Breast epithelium (tissue), 4 donors: ENCODE results near the gene ATP5IF1. TPM values are rescaled to one million over a fixed set of nuclear protein-coding genes. Genes with fewer than 3 reads are reported as not detected.

Experiments
- DNase-seq, 2 donors: peaks; one replicate each; pipeline ENCODE4 v3.0.0-alpha.2; 2019; ENCODE audit warnings: low spot score in 2 of 2
- H3K27ac ChIP-seq, 2 donors: fragments of 200-600 bp; sonication (generic) in 1 of 2; one replicate each; pipeline ENCODE4 v1.5.1; 2016 to 2019; ENCODE audit warnings: mild to moderate bottlenecking in 1 of 2
- H3K27me3 ChIP-seq, 2 donors: fragments of 200-600 bp; sonication (generic) in 1 of 2; one replicate each; pipeline versions ENCODE4 v1.5.1 to v1.6.0; 2017 to 2019; ENCODE audit warnings: control low read depth in 1 of 2, mild to moderate bottlenecking in 1 of 2
- H3K36me3 ChIP-seq: fragments of 200-600 bp; one replicate; pipeline ENCODE4 v1.5.1; 2019
- H3K4me1 ChIP-seq, 2 donors: fragments of 200-600 bp; sonication (generic); one replicate each; pipeline ENCODE4 v1.5.1; 2016 to 2019; ENCODE audit warnings: control low read depth in 1 of 2
- H3K4me3 ChIP-seq, 3 donors: fragments of 200-600 bp; sonication (generic); 1 replicate in 2 of 3; 2 replicates in 1 of 3; pipeline ENCODE4 v1.5.1; 2016 to 2019; ENCODE audit warnings: mild to moderate bottlenecking in 3 of 3, moderate library complexity in 2 of 3
- H3K9me3 ChIP-seq, 2 donors: fragments of 200-600 bp; sonication (generic) in 1 of 2; one replicate each; pipeline ENCODE4 v1.5.1; 2016 to 2019; ENCODE audit warnings: control low read depth in 1 of 2
- POLR2A ChIP-seq: fragments of 450-650 bp; IDR thresholded peaks from one replicate; pipeline ENCODE4 v1.6.1; 2016; ENCODE audit warnings: antibody characterized with exemption, mild to moderate bottlenecking, moderate library complexity
- POLR2AphosphoS5 ChIP-seq, 3 donors: sonication (generic); formaldehyde crosslinking; IDR thresholded peaks; one replicate each; pipeline ENCODE4 v1.6.1; 2017; ENCODE audit warnings: antibody characterized with exemption in 3 of 3
- intact Hi-C: fragments of 100-400 bp; cut with DNase I; formaldehyde crosslinking; loops from one replicate; pipeline ENCODE4 v1.15.1; 2023; ENCODE audit warnings: low total_unique reads
- total RNA-seq, 3 donors: library from RNA; depleted of rRNA; stranded (reverse); fragments of >200 nt; gene quantifications; one replicate each; pipeline ENCODE4 v1.1.0, GENCODE V29; 2016
- TF ChIP-seq, protein P1 (sequence below), 3 donors: fragments of 450-650 bp; IDR thresholded peaks; one replicate each; pipeline ENCODE4 v1.5.1; 2016 to 2017; ENCODE audit warnings: antibody characterized with exemption in 3 of 3, mild to moderate bottlenecking in 3 of 3, moderate library complexity in 3 of 3

ATP5IF1 gene
- 100 to 1,000 TPM; 137 to 147 (median 138) TPM for total RNA-seq

DNA sequence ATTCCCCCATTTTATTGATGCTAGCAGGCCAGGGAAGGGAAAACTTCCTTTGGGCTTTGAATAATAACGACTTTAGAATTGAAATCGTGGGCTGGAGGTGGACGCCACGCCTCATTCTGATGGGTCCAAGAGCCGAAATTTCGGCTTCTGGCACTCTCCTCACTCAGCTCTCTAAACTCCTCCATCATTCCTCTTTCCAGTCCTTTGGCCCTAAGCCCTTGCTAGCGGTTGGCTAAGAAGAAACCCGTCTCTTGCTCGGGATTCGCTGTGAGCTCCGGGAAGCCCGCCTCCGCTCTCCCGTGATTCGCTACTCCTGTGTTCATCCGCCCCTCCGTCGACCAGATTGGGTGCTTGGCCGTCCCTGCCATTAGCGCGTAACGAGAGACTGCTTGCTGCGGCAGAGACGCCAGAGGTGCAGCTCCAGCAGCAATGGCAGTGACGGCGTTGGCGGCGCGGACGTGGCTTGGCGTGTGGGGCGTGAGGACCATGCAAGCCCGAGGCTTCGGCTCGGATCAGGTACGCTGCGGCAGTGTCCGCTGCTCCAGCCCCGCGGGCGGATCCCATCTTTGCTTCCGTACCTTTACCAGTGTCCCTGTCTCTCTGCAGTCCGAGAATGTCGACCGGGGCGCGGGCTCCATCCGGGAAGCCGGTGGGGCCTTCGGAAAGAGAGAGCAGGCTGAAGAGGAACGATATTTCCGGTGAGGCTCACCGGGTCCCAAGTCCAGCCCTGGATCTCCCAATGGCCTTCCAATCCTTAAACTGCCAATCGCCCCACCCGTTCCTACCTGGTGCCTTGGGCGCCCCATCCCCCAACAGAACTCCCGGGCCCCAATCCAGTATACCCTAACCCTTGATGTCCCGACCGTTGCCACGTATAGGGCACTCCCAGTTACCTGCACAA is at the start of gene ATP5IF1:
ATP5IF1 (plus strand) TSS at position 370 of the 901 bp plus-strand sequence; CDS start at position 430, 60 bp downstream.
- H3K27me3 ChIP-seq: no peaks in the 10 kb centered on the region
- peaks cover 0 to 5% of the 10 kb centered on the region in 2 donors for H3K4me1 ChIP-seq
- peak within 1 kb of the TSS; percentile 87 to 90 for H3K27ac ChIP-seq
- H3K36me3 ChIP-seq: no peaks in the 10 kb centered on the region
- intact Hi-C loops: no loop called here
- DNase-seq: peak; percentile 97 to 98
- H3K4me3 ChIP-seq: peak within 1 kb of the TSS; percentile 92 to 95 (median 94)
- TF ChIP-seq, protein P1, sequence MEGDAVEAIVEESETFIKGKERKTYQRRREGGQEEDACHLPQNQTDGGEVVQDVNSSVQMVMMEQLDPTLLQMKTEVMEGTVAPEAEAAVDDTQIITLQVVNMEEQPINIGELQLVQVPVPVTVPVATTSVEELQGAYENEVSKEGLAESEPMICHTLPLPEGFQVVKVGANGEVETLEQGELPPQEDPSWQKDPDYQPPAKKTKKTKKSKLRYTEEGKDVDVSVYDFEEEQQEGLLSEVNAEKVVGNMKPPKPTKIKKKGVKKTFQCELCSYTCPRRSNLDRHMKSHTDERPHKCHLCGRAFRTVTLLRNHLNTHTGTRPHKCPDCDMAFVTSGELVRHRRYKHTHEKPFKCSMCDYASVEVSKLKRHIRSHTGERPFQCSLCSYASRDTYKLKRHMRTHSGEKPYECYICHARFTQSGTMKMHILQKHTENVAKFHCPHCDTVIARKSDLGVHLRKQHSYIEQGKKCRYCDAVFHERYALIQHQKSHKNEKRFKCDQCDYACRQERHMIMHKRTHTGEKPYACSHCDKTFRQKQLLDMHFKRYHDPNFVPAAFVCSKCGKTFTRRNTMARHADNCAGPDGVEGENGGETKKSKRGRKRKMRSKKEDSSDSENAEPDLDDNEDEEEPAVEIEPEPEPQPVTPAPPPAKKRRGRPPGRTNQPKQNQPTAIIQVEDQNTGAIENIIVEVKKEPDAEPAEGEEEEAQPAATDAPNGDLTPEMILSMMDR (IDR thresholded peaks at IDR 0.05): no peak
- TF ChIP-seq POLR2A (peak; percentile 77), POLR2AphosphoS5 (IDR thresholded peaks at IDR 0.05) (peak; percentile 86 to 92 (median 88))
- no peaks in the 10 kb centered on the region for H3K9me3 ChIP-seq

DNA sequence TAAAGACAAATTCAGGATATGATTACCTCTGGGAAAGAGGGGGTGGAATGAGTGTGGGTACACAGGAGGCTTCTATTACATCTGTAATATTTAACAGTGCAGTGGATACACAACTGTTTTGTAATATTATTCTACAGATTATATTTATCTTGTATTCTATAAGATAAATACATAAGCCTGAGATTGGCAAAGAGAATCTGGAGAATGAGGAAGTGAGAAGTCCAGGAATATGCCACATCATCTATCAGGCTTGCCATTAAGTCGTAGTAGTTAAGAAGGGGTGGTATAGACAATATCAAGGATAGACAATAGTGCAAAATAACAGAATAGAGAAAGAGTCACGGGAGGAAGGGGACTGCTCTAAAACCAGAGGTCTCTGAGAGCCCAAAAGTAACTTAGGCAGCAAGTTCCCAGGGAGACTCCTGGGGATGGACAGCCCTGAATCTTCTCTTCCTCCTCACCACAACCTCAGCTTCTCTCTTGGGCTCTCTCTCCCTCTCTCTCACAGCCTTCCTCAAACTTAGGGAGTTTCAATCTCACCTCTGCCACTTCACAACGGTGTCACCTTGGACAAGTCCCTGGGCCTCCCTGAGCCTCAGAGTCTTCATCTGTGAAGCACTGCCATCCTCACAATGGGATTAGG is 45.5 kb upstream of the ATP5IF1 start:
- peak overlapping the region in 1 of 2 donors; percentile 25 for H3K27ac ChIP-seq
- H3K27me3 ChIP-seq: no peaks in the 10 kb centered on the region
- DNase-seq: no peak
- no peak overlapping the region for H3K4me3 ChIP-seq
- intact Hi-C loops: no loop called here
- TF ChIP-seq POLR2AphosphoS5 (IDR thresholded peaks at IDR 0.05) (no peak), POLR2A (no peak)
- TF ChIP-seq, protein P1 (IDR thresholded peaks at IDR 0.05): no peak
- no peaks in the 10 kb centered on the region for H3K9me3 ChIP-seq
- no peaks in the 10 kb centered on the region for H3K36me3 ChIP-seq
- no peaks in the 10 kb centered on the region for H3K4me1 ChIP-seq

DNA sequence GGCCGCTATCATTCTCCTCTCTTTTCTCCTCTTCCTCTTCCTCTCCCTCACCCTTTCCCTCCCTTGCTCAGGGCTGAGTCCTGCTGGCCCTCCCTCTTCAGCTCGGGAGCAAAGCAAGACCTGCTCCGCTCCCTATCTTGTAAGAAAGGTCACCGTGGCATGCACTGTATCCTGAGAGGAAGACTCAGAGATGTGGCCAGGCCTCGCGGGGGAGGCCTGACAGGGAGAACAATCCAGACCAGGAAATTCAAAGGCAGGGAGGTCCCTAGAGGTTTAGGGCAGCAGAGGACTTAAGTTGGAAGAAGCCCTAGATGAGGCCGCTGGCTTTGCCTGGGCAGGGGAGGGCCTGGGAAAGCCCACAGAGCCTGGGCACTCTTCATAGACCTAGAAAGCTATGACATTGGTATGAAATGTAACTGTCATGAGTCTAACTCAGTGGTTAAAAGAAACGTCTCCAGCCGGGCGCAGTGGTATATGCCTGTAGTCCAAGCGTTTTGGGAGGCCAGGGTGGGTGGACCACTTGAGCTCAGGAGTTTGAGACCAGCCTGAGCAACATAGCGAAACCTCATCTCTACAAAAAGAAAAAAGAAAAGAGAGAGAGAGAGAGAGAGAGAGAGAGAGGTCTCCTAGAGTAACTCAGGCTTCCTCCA is 44.8 kb upstream of the ATP5IF1 start:
- DNase-seq: no peak
- intact Hi-C loops: no loop called here
- no peaks in the 10 kb centered on the region for H3K9me3 ChIP-seq
- H3K4me3 ChIP-seq: no peak overlapping the region
- peak overlapping the region in 1 of 2 donors; percentile 25 for H3K27ac ChIP-seq
- no peaks in the 10 kb centered on the region for H3K36me3 ChIP-seq
- TF ChIP-seq, protein P1 (IDR thresholded peaks at IDR 0.05): no peak
- TF ChIP-seq POLR2AphosphoS5 (IDR thresholded peaks at IDR 0.05) (no peak), POLR2A (no peak)
- H3K4me1 ChIP-seq: no peaks in the 10 kb centered on the region
- H3K27me3 ChIP-seq: no peaks in the 10 kb centered on the region

DNA sequence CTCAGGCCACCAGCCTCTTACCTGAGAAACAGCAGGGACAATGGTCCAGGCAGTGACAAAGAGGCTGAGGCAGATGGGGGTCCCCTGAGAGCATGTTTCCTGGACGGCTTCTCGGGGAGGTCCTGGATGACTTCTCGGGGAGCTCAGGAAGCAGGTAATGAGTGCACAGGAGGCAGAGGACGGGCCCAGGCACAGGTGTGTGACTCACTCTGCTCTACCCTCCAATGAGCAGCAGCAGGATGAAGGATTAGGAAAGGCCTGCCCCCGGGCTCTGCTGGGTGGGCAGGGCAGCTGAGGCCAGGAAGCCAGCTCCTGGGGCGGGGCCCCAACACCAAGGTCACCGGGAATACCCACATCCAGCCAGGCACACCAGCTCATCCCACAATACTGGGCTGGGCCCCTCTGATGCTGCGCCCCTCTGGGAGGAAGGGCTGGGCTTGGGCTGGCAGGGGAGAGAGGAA is 42.2 kb upstream of the ATP5IF1 start:
- Histone ChIP-seq H3K36me3 (no peaks in the 10 kb centered on the region), H3K27ac (no peak overlapping the region), H3K27me3 (no peaks in the 10 kb centered on the region), H3K4me3 (no peak overlapping the region), H3K9me3 (no peaks in the 10 kb centered on the region), H3K4me1 (no peaks in the 10 kb centered on the region)
- DNase-seq: peak in 1 of 2 donors; percentile 27
- TF ChIP-seq POLR2A: no peak
- TF ChIP-seq POLR2AphosphoS5 (IDR thresholded peaks at IDR 0.05): no peak
- TF ChIP-seq, protein P1 (IDR thresholded peaks at IDR 0.05): no peak
- intact Hi-C loops: no loop called here
